Measurements from ENCODE around the gene USP3. TPM values are rescaled to one million over a fixed set of nuclear protein-coding genes. Genes with fewer than 3 reads are reported as not detected.

Gene USP3
- total RNA-seq, 4 donors from 2014 or later = 27.3 to 52.8 (median 32.2) TPM

- WGBS, 2 donors = 44 to 45% methylated on average over 1 of the region's 1 CpG
- peaks cover 0 to 21% (median 0%) of the 10 kb centered on the region in 3 donors for H3K36me3 ChIP-seq
- H3K4me1 ChIP-seq = peaks cover 0 to 31% (median 18%) of the 10 kb centered on the region in 3 donors
- no peak for DNase-seq
- no peaks in the 10 kb centered on the region for H3K9me3 ChIP-seq
- no peak overlapping the region for H3K4me3 ChIP-seq
- H3K27me3 ChIP-seq = no peaks in the 10 kb centered on the region
- TF ChIP-seq CTCF (IDR thresholded peaks at IDR 0.05) = no peak
- intact Hi-C loops (cut with DNase I) = no loop called here
- no peak overlapping the region for H3K27ac ChIP-seq
Observed at GRCh38 chr15:63551400-63551799, 47.0 kb downstream of the USP3 start.

- DNase-seq = no peak
- Histone ChIP-seq H3K4me1 (peaks cover 0 to 36% (median 18%) of the 10 kb centered on the region in 3 donors), H3K27me3 (no peaks in the 10 kb centered on the region), H3K9me3 (no peaks in the 10 kb centered on the region), H3K4me3 (no peak overlapping the region), H3K36me3 (peaks cover 0 to 34% (median 6%) of the 10 kb centered on the region in 3 donors), H3K27ac (peak overlapping the region in 2 of 4 donors; percentile 38 to 61)
- WGBS, 2 donors = 10 to 14% methylated on average over 3 of the region's 3 CpGs
- intact Hi-C loops (cut with DNase I) = no loop called here
- no peak for TF ChIP-seq CTCF (IDR thresholded peaks at IDR 0.05)
- TF ChIP-seq POLR2A (IDR thresholded peaks at IDR 0.05) = no peak
Observed at GRCh38 chr15:63553388-63553791, 49.0 kb downstream of the USP3 start.

GRCh38 chr15:63554337-63554927 lies 50.0 kb downstream of the USP3 start:
- H3K4me3 ChIP-seq = no peak overlapping the region
- no peak for TF ChIP-seq POLR2A (IDR thresholded peaks at IDR 0.05)
- TF ChIP-seq CTCF (IDR thresholded peaks at IDR 0.05) = no peak
- H3K27me3 ChIP-seq = no peaks in the 10 kb centered on the region
- H3K36me3 ChIP-seq = peaks cover 0 to 44% (median 6%) of the 10 kb centered on the region in 3 donors
- peaks cover 0 to 36% (median 18%) of the 10 kb centered on the region in 3 donors for H3K4me1 ChIP-seq
- DNase-seq = no peak
- H3K27ac ChIP-seq = no peak overlapping the region
- 90 to 93% methylated on average over 2 of the region's 2 CpGs for WGBS, 2 donors
- no peaks in the 10 kb centered on the region for H3K9me3 ChIP-seq
- intact Hi-C loops (cut with DNase I) = no loop called here

- DNase-seq = no peak
- Histone ChIP-seq H3K9me3 (no peaks in the 10 kb centered on the region), H3K27me3 (no peaks in the 10 kb centered on the region), H3K36me3 (peaks cover 0 to 55% (median 6%) of the 10 kb centered on the region in 3 donors), H3K27ac (no peak overlapping the region), H3K4me1 (peaks cover 0 to 36% (median 18%) of the 10 kb centered on the region in 3 donors), H3K4me3 (no peak overlapping the region)
- no peak for TF ChIP-seq POLR2A (IDR thresholded peaks at IDR 0.05)
- no peak for TF ChIP-seq CTCF (IDR thresholded peaks at IDR 0.05)
- intact Hi-C loops (cut with DNase I) = no loop called here
Observed at GRCh38 chr15:63555507-63555906, 51.1 kb downstream of the USP3 start.

GRCh38 chr15:63556246-63556645 lies 51.9 kb downstream of the USP3 start:
- Histone ChIP-seq H3K27me3 (no peaks in the 10 kb centered on the region), H3K27ac (no peak overlapping the region), H3K4me3 (no peak overlapping the region), H3K4me1 (peaks cover 0 to 34% (median 18%) of the 10 kb centered on the region in 3 donors), H3K36me3 (peaks cover 0 to 62% (median 6%) of the 10 kb centered on the region in 3 donors), H3K9me3 (no peaks in the 10 kb centered on the region)
- no peak for DNase-seq
- TF ChIP-seq POLR2A (IDR thresholded peaks at IDR 0.05) = no peak
- no peak for TF ChIP-seq CTCF (IDR thresholded peaks at IDR 0.05)
- intact Hi-C loops (cut with DNase I) = no loop called here
- WGBS, 2 donors = 75 to 85% methylated on average over 3 to 6 of the region's 6 CpGs

Data from esophagus squamous epithelium (tissue), 5 donors.